Breast epithelium (tissue), 4 donors: ENCODE data around the gene EFCAB3. TPM values are rescaled to one million over a fixed set of nuclear protein-coding genes. Genes with fewer than 3 reads are reported as not detected.
"Not testable (repeated sequence)": the region's sequence is repeated elsewhere in the genome, so short reads cannot be mapped to it uniquely, and the experiment has no call there.

Experiments used
- DNase-seq, 2 donors: peaks; one replicate each; pipeline ENCODE4 v3.0.0-alpha.2; 2019; ENCODE audit warnings: low spot score in 2 of 2
- H3K27ac ChIP-seq, 2 donors: fragments of 200-600 bp; sonication (generic) in 1 of 2; one replicate each; pipeline ENCODE4 v1.5.1; 2016 to 2019; ENCODE audit warnings: mild to moderate bottlenecking in 1 of 2
- H3K27me3 ChIP-seq, 2 donors: fragments of 200-600 bp; sonication (generic) in 1 of 2; one replicate each; pipeline versions ENCODE4 v1.5.1 to v1.6.0; 2017 to 2019; ENCODE audit warnings: control low read depth in 1 of 2, mild to moderate bottlenecking in 1 of 2
- H3K36me3 ChIP-seq: fragments of 200-600 bp; one replicate; pipeline ENCODE4 v1.5.1; 2019
- H3K4me1 ChIP-seq, 2 donors: fragments of 200-600 bp; sonication (generic); one replicate each; pipeline ENCODE4 v1.5.1; 2016 to 2019; ENCODE audit warnings: control low read depth in 1 of 2
- H3K4me3 ChIP-seq, 3 donors: fragments of 200-600 bp; sonication (generic); 1 replicate in 2 of 3; 2 replicates in 1 of 3; pipeline ENCODE4 v1.5.1; 2016 to 2019; ENCODE audit warnings: mild to moderate bottlenecking in 3 of 3, moderate library complexity in 2 of 3
- H3K9me3 ChIP-seq, 2 donors: fragments of 200-600 bp; sonication (generic) in 1 of 2; one replicate each; pipeline ENCODE4 v1.5.1; 2016 to 2019; ENCODE audit warnings: control low read depth in 1 of 2
- POLR2A ChIP-seq: fragments of 450-650 bp; IDR thresholded peaks from one replicate; pipeline ENCODE4 v1.6.1; 2016; ENCODE audit warnings: antibody characterized with exemption, mild to moderate bottlenecking, moderate library complexity
- POLR2AphosphoS5 ChIP-seq, 3 donors: sonication (generic); formaldehyde crosslinking; IDR thresholded peaks; one replicate each; pipeline ENCODE4 v1.6.1; 2017; ENCODE audit warnings: antibody characterized with exemption in 3 of 3
- intact Hi-C: fragments of 100-400 bp; cut with DNase I; formaldehyde crosslinking; loops from one replicate; pipeline ENCODE4 v1.15.1; 2023; ENCODE audit warnings: low total_unique reads
- total RNA-seq, 3 donors: library from RNA; depleted of rRNA; stranded (reverse); fragments of >200 nt; gene quantifications; one replicate each; pipeline ENCODE4 v1.1.0, GENCODE V29; 2016
- TF ChIP-seq, protein P1 (sequence below), 3 donors: fragments of 450-650 bp; IDR thresholded peaks; one replicate each; pipeline ENCODE4 v1.5.1; 2016 to 2017; ENCODE audit warnings: antibody characterized with exemption in 3 of 3, mild to moderate bottlenecking in 3 of 3, moderate library complexity in 3 of 3

EFCAB3 gene
- total RNA-seq, 3 donors from 2014 or later: not detected

DNA sequence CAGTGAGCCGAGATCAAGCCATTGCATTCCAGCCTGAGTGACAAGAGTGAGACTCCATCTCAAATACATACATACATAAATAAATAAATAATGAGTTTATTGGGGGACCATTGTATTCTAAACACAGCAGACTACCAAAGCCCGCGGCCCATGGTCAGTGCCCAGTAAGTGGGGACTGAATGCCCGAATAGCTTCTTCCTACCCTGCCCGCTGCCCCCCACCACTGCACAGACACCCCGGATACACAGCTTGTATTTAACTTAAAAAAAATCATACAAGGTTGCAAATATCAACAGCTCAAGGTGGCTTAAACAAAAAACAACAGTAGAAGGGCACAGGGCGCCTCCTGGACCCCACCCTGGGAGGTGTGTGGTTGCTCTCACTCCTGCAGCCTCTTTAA lies 75.7 kb downstream of the EFCAB3 start:
- no peaks in the 10 kb centered on the region for H3K36me3 ChIP-seq
- intact Hi-C loops: no loop called here
- no peak overlapping the region for H3K4me3 ChIP-seq
- DNase-seq: no peak
- no peaks in the 10 kb centered on the region for H3K27me3 ChIP-seq
- TF ChIP-seq POLR2A (no peak), POLR2AphosphoS5 (IDR thresholded peaks at IDR 0.05) (no peak)
- TF ChIP-seq, protein P1, sequence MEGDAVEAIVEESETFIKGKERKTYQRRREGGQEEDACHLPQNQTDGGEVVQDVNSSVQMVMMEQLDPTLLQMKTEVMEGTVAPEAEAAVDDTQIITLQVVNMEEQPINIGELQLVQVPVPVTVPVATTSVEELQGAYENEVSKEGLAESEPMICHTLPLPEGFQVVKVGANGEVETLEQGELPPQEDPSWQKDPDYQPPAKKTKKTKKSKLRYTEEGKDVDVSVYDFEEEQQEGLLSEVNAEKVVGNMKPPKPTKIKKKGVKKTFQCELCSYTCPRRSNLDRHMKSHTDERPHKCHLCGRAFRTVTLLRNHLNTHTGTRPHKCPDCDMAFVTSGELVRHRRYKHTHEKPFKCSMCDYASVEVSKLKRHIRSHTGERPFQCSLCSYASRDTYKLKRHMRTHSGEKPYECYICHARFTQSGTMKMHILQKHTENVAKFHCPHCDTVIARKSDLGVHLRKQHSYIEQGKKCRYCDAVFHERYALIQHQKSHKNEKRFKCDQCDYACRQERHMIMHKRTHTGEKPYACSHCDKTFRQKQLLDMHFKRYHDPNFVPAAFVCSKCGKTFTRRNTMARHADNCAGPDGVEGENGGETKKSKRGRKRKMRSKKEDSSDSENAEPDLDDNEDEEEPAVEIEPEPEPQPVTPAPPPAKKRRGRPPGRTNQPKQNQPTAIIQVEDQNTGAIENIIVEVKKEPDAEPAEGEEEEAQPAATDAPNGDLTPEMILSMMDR (IDR thresholded peaks at IDR 0.05): no peak
- no peak overlapping the region for H3K27ac ChIP-seq
- H3K4me1 ChIP-seq: no peaks in the 10 kb centered on the region
- no peaks in the 10 kb centered on the region for H3K9me3 ChIP-seq

DNA sequence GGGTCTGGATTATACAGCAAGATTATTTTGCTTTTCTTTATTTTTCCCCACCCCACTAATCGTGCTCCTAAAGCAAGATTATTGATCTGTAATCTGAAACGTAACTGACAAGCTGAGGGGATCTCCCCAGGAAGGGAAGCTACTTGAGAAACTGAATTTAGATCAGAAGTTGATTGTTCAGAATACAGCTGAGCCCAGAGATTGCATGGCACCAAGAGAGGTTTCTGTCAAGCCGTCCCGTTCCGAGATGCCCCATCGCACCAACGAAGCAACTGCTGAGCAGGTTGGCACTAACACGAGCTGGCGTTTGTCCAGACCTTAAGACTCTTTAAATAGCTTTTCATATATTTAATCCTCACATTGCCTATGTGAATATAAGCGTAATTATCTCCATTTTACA lies 78.1 kb downstream of the EFCAB3 start:
- intact Hi-C loops, H3K36me3 ChIP-seq, DNase-seq: not testable (repeated sequence)

DNA sequence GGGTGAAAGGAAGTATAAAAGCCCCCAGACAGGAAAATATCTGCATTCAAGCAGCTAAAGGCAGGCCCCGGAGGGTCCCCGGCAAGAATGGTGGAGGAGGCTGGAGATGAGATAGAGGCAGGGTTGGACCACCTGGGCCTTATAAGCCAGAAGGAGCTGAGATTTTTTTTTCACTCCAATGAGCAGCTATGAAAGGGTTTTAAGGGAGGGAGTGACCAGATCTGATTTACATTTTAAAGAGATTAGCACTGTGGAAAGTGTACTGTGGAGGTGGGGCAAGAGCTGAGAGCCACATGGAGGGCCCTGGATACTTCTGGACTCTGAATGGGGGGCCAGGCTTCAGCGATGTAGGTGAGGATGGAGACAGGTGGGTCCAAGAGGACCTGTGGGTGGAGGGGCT lies 84.1 kb downstream of the EFCAB3 start:
- H3K36me3 ChIP-seq, H3K27me3 ChIP-seq, H3K27ac ChIP-seq, H3K4me3 ChIP-seq, DNase-seq, intact Hi-C loops, H3K4me1 ChIP-seq, H3K9me3 ChIP-seq: not testable (repeated sequence)

More for the DNA sequence above, 78.1 kb downstream of the EFCAB3 start:
- not testable (repeated sequence) for H3K9me3 ChIP-seq, H3K4me3 ChIP-seq, H3K4me1 ChIP-seq, H3K27ac ChIP-seq, H3K27me3 ChIP-seq

DNA sequence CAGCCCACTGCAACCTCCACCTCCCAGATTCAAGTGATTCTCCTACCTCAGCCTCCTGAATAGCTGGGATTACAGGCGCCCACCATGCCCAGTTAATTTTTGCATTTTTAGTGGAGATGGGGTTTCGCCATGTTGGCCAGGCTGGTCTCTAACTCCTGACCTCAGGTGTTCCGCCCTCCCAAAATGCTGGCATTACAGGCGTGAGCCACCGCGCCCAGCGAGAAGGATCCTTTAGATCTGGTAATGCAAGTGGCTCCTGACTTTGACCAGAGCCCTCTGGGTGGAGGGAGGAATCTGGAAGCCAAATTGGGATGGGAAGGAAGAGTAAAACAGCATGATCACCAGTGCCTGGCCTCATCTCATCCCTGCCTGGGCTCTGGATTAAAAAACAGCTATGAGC lies 84.9 kb downstream of the EFCAB3 start:
- H3K36me3 ChIP-seq, intact Hi-C loops, H3K4me1 ChIP-seq, H3K27me3 ChIP-seq, DNase-seq, H3K27ac ChIP-seq, H3K9me3 ChIP-seq, H3K4me3 ChIP-seq: not testable (repeated sequence)

Other genes starting within 250 kb of the EFCAB3 start
- 10 to 100 TPM; 11.2 to 18.0 (median 13.8) TPM for gene METTL2A, start 43.3 kb downstream of the EFCAB3 start, total RNA-seq
- gene TLK2, start 98.3 kb downstream of the EFCAB3 start, total RNA-seq: 10 to 100 TPM; 39.8 to 59.0 (median 42.0) TPM
- 10 to 100 TPM; 28.4 to 40.2 (median 37.4) TPM for gene MRC2, start 247.1 kb downstream of the EFCAB3 start, total RNA-seq